Brain microvascular endothelial cell (primary cell): ENCODE measurements around the gene PAX9.

Source experiments
- DNase-seq: peaks from one replicate; pipeline ENCODE4 v3.0.0-alpha.2; 2020
- H3K27ac ChIP-seq: fragments of 250-450 bp; sonication (Bioruptor Pico); 2 replicates; pipeline ENCODE4 v1.5.1; 2020; ENCODE audit warnings: mild to moderate bottlenecking, moderate library complexity
- H3K27me3 ChIP-seq: fragments of 250-450 bp; sonication (Bioruptor Pico); replicated peaks from 2 replicates; pipeline ENCODE4 v1.5.1; 2020; ENCODE audit warnings: mild to moderate bottlenecking
- H3K36me3 ChIP-seq: fragments of 250-450 bp; sonication (Bioruptor Pico); replicated peaks from 2 replicates; pipeline ENCODE4 v1.5.1; 2020; ENCODE audit warnings: mild to moderate bottlenecking
- H3K4me3 ChIP-seq: 2 replicates; pipeline ENCODE4 v1.5.1; 2011; ENCODE audit warnings: low read depth, mild to moderate bottlenecking, control low read depth, low read length, moderate library complexity
- CTCF ChIP-seq: IDR thresholded peaks from 2 replicates; pipeline ENCODE4 v1.5.1; 2011; ENCODE audit warnings: low read depth, mild to moderate bottlenecking, moderate library complexity, low read length, control low read depth, inconsistent platforms; ENCODE audit errors: missing control alignments
- in situ Hi-C: cut with HindIII; loops from 2 replicates; pipeline ENCODE4 v1.10.0; 2017; ENCODE audit warnings: low sequenced_read_pairs, low pct_ligation_motif_present

Gene PAX9

GRCh38 chr14:36661506-36662257, at the start of gene PAX9:
Gene PAX9, plus strand, starts transcription at chr14:36661860. Its CDS starts 230 bp downstream, at chr14:36662090.
- peak; percentile 34 for DNase-seq
- peaks cover 95% of the 10 kb centered on the region for H3K27me3 ChIP-seq
- TF ChIP-seq CTCF, result no peak
- H3K36me3 ChIP-seq, result no peaks in the 10 kb centered on the region
- H3K4me3 ChIP-seq, result peak within 1 kb of the TSS; percentile 44
- H3K27ac ChIP-seq, result no peak within 1 kb of the TSS
- in situ Hi-C loops, result no loop called here

- in situ Hi-C loops, result no loop called here
- H3K4me3 ChIP-seq, result no peak overlapping the region
- H3K27ac ChIP-seq, result no peak overlapping the region
- no peaks in the 10 kb centered on the region for H3K36me3 ChIP-seq
- TF ChIP-seq CTCF, result no peak
- no peak for DNase-seq
- H3K27me3 ChIP-seq, result no peaks in the 10 kb centered on the region
These were observed 43.8 kb upstream of the PAX9 start for GRCh38 chr14:36617824-36618223.

GRCh38 chr14:36618641-36619040, 43.0 kb upstream of the PAX9 start:
- H3K27ac ChIP-seq, result no peak overlapping the region
- in situ Hi-C loops, result no loop called here
- H3K27me3 ChIP-seq, result no peaks in the 10 kb centered on the region
- H3K4me3 ChIP-seq, result no peak overlapping the region
- no peaks in the 10 kb centered on the region for H3K36me3 ChIP-seq
- no peak for DNase-seq
- no peak for TF ChIP-seq CTCF

GRCh38 chr14:36619131-36619530, 42.5 kb upstream of the PAX9 start:
- TF ChIP-seq CTCF, result no peak
- no peak for DNase-seq
- Histone ChIP-seq H3K36me3 (no peaks in the 10 kb centered on the region), H3K27ac (no peak overlapping the region), H3K4me3 (no peak overlapping the region), H3K27me3 (no peaks in the 10 kb centered on the region)
- in situ Hi-C loops, result no loop called here

GRCh38 chr14:36619853-36620252, 41.8 kb upstream of the PAX9 start:
- TF ChIP-seq CTCF, result no peak
- Histone ChIP-seq H3K36me3 (no peaks in the 10 kb centered on the region), H3K27me3 (no peaks in the 10 kb centered on the region), H3K27ac (no peak overlapping the region), H3K4me3 (no peak overlapping the region)
- DNase-seq, result no peak
- in situ Hi-C loops, result no loop called here

- TF ChIP-seq CTCF, result no peak
- no peak overlapping the region for H3K4me3 ChIP-seq
- H3K36me3 ChIP-seq, result no peaks in the 10 kb centered on the region
- H3K27ac ChIP-seq, result no peak overlapping the region
- H3K27me3 ChIP-seq, result no peaks in the 10 kb centered on the region
- no peak for DNase-seq
- in situ Hi-C loops, result no loop called here
These were observed 36.6 kb upstream of the PAX9 start for GRCh38 chr14:36625014-36625413.
